ENCODE measurements around the gene TPST2. TPM values are rescaled to one million over a fixed set of nuclear protein-coding genes. Genes with fewer than 3 reads are reported as not detected.

The TPST2 gene
- polyA plus RNA-seq, 3 donors = 62.8 to 83.8 (median 69.5) TPM

- no peak for DNase-seq
- Mint-ChIP-seq H3K27ac (peak overlapping the region in 5 of 7 donors; percentile 63 to 79 (median 72)), H3K4me3 (no peak overlapping the region), H3K9me3 (peaks cover 0 to 2% (median 0%) of the 10 kb centered on the region in 7 donors), H3K36me3 (peaks cover 31 to 69% of the 10 kb centered on the region in 2 donors), H3K4me1 (peaks cover 38% of the 10 kb centered on the region), H3K27me3 (ENCODE audit: low read depth in 3 of 3) (no peaks in the 10 kb centered on the region)
- intact Hi-C loops (cut with micrococcal nuclease) = no loop called here
- WGBS (ENCODE audit: insufficient coverage) = 0% methylated on average over 2 of the region's 7 CpGs
- TF ChIP-seq, protein P1, sequence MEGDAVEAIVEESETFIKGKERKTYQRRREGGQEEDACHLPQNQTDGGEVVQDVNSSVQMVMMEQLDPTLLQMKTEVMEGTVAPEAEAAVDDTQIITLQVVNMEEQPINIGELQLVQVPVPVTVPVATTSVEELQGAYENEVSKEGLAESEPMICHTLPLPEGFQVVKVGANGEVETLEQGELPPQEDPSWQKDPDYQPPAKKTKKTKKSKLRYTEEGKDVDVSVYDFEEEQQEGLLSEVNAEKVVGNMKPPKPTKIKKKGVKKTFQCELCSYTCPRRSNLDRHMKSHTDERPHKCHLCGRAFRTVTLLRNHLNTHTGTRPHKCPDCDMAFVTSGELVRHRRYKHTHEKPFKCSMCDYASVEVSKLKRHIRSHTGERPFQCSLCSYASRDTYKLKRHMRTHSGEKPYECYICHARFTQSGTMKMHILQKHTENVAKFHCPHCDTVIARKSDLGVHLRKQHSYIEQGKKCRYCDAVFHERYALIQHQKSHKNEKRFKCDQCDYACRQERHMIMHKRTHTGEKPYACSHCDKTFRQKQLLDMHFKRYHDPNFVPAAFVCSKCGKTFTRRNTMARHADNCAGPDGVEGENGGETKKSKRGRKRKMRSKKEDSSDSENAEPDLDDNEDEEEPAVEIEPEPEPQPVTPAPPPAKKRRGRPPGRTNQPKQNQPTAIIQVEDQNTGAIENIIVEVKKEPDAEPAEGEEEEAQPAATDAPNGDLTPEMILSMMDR (IDR thresholded peaks at IDR 0.05) = no peak
- Histone ChIP-seq H3K4me2 (replicated peaks; ENCODE audit: extremely low read depth, low read length, poor library complexity, severe bottlenecking) (no peak overlapping the region), H3K36me3 (replicated peaks in 1 of 2; ENCODE audit: control insufficient read depth in 1 of 2, insufficient read depth in 2 of 2, low read length in 2 of 2) (peaks cover 0 to 45% of the 10 kb centered on the region in 2 donors), H2AFZ (ENCODE audit: insufficient read depth, low read depth, low read length, poor library complexity, severe bottlenecking) (no peak overlapping the region), H3K4me3 (replicated peaks in 1 of 3; ENCODE audit: low read depth in 2 of 3, low read length in 3 of 3) (no peak overlapping the region), H3K27me3 (ENCODE audit: control insufficient read depth in 2 of 2, insufficient read depth in 2 of 2, low read length in 2 of 2) (no peaks in the 10 kb centered on the region), H3K9ac (ENCODE audit: insufficient read depth, low read length, poor library complexity, severe bottlenecking) (no peak overlapping the region), H4K20me1 (ENCODE audit: insufficient read depth, low read length) (peaks cover 65% of the 10 kb centered on the region), H3K27ac (ENCODE audit: low read depth in 1 of 2, low read length in 2 of 2) (peak overlapping the region in 1 of 2 donors; percentile 54), H3K9me3 (replicated peaks in 1 of 2; ENCODE audit: control insufficient read depth in 1 of 2, insufficient read depth in 1 of 2, low read length in 2 of 2) (no peaks in the 10 kb centered on the region), H3K4me1 (ENCODE audit: control insufficient read depth in 1 of 2, insufficient read depth in 2 of 2, low read length in 2 of 2) (peaks cover 33 to 42% of the 10 kb centered on the region in 2 donors), H3K79me2 (ENCODE audit: insufficient read depth, low read length) (peaks cover 79% of the 10 kb centered on the region)
Measured at GRCh38 chr22:26547426-26547825, 42.5 kb downstream of the TPST2 start.

DNA sequence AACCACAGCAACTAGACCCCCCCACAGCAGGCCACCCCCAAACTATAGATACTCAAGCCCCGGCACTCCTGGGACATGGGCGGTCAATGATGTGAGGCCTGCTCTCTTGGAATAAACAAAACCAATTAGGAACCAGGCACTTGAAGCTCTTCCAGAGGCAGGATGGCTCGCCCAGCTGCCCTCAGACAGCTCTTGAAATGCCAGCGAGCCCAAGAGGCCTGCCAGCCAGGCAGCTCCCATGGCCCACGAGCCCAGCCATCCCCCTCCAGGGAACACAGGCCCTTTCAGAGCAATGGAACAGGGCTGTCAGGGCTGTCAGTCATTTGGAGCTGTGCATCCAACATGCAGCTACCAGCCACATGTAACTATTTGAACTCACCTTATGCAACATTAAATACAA is 43.6 kb downstream of the TPST2 start:
- peak overlapping the region in 6 of 7 donors; percentile 8 to 83 (median 57) for H3K27ac Mint-ChIP-seq
- WGBS (ENCODE audit: insufficient coverage) = 91% methylated on average over 4 of the region's 5 CpGs
- H3K4me3 Mint-ChIP-seq = no peak overlapping the region
- H3K79me2 ChIP-seq (ENCODE audit: insufficient read depth, low read length) = peaks cover 74% of the 10 kb centered on the region
- intact Hi-C loops (cut with micrococcal nuclease) = no loop called here
- H3K4me2 ChIP-seq (replicated peaks; ENCODE audit: extremely low read depth, low read length, poor library complexity, severe bottlenecking) = no peak overlapping the region
- DNase-seq = no peak
- peaks cover 54% of the 10 kb centered on the region for H4K20me1 ChIP-seq (ENCODE audit: insufficient read depth, low read length)
- H3K27me3 Mint-ChIP-seq (ENCODE audit: low read depth in 3 of 3) = no peaks in the 10 kb centered on the region
- no peak overlapping the region for H3K4me3 ChIP-seq (replicated peaks in 1 of 3; ENCODE audit: low read depth in 2 of 3, low read length in 3 of 3)
- peaks cover 0 to 2% (median 0%) of the 10 kb centered on the region in 7 donors for H3K9me3 Mint-ChIP-seq
- peak overlapping the region in 1 of 2 donors; percentile 54 for H3K27ac ChIP-seq (ENCODE audit: low read depth in 1 of 2, low read length in 2 of 2)
- H3K36me3 Mint-ChIP-seq = peaks cover 31 to 67% of the 10 kb centered on the region in 2 donors
- peaks cover 36 to 46% of the 10 kb centered on the region in 2 donors for H3K4me1 ChIP-seq (ENCODE audit: control insufficient read depth in 1 of 2, insufficient read depth in 2 of 2, low read length in 2 of 2)
- no peaks in the 10 kb centered on the region for H3K27me3 ChIP-seq (ENCODE audit: control insufficient read depth in 2 of 2, insufficient read depth in 2 of 2, low read length in 2 of 2)
- TF ChIP-seq, protein P1 (IDR thresholded peaks at IDR 0.05) = no peak
- H3K36me3 ChIP-seq (replicated peaks in 1 of 2; ENCODE audit: control insufficient read depth in 1 of 2, insufficient read depth in 2 of 2, low read length in 2 of 2) = peaks cover under 1 to 46% of the 10 kb centered on the region in 2 donors
- H2AFZ ChIP-seq (ENCODE audit: insufficient read depth, low read depth, low read length, poor library complexity, severe bottlenecking) = no peak overlapping the region
- H3K9me3 ChIP-seq (replicated peaks in 1 of 2; ENCODE audit: control insufficient read depth in 1 of 2, insufficient read depth in 1 of 2, low read length in 2 of 2) = no peaks in the 10 kb centered on the region
- H3K9ac ChIP-seq (ENCODE audit: insufficient read depth, low read length, poor library complexity, severe bottlenecking) = no peak overlapping the region
- peaks cover 41% of the 10 kb centered on the region for H3K4me1 Mint-ChIP-seq

Data from CD14-positive monocyte (primary cell).